CD4-positive, alpha-beta T cell treated with Interleukin-17A for 4 hours (primary cell): ENCODE measurements around the gene COLQ.
"Not testable (repeated sequence)": the region's sequence is repeated elsewhere in the genome, so short reads cannot be mapped to it uniquely, and the experiment has no call there.

Experiments
- DNase-seq: peaks from one replicate; pipeline ENCODE4 v3.0.0-alpha.2; 2020; ENCODE audit warnings: mixed read lengths

Gene COLQ

DNA sequence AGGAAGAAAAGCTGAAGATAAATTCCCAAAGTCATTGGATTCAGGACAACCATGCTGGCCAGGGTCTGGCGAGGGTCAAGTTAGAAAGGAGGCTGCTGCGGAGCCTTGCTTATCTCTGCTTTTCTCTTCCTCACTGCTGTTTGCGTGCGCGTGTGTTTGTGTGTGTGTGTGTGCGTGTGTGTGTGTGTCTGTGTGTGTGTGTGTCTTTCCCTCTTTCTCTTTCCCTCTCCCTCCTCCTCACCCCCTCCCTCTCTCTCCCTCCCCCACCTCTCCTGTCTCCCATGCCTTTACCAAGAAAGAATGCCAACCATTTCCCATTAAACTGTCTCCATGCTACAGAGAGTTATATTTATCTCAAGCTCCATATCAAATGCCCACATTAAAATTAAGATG lies at the start of gene COLQ:
Gene COLQ, minus strand, starts transcription at position 134 of the 393 bp plus-strand sequence. Its CDS starts 81 bp downstream, at position 53.
- no peak for DNase-seq

GRCh38 chr3:15563190-15563589 lies 41.7 kb upstream of the COLQ start:
- no peak for DNase-seq

- no peak for DNase-seq
Measured at GRCh38 chr3:15562560-15562959, 41.1 kb upstream of the COLQ start.

GRCh38 chr3:15558581-15558980 lies 37.1 kb upstream of the COLQ start:
- DNase-seq: no peak

GRCh38 chr3:15557511-15557946 lies 36.0 kb upstream of the COLQ start:
- peak; percentile 63 for DNase-seq

- DNase-seq: no peak
Measured at GRCh38 chr3:15556512-15556911, 35.0 kb upstream of the COLQ start.

GRCh38 chr3:15553749-15554148 lies 32.2 kb upstream of the COLQ start:
- DNase-seq: no peak

- no peak for DNase-seq
Measured at GRCh38 chr3:15551902-15552301, 30.4 kb upstream of the COLQ start.

GRCh38 chr3:15549846-15550245 lies 28.3 kb upstream of the COLQ start:
- DNase-seq: no peak

DNA sequence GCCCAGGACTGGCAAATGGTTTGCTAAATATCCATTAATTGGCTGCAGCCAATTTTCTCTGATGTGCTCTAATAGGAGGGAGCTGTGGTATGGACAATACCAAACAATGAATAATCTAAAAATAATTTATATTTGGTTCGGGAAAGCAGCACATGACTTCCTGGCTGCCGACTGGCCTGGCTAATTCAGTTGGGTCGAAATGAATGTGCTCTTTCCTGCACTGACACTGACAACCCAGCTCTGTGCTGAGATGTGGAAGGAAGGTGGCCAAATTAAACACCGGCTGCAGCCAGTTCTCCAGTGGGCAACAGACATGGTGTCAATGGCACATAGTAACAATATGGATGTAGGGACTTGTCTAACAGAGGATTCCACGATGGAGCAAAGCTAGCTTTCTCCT lies 21.1 kb upstream of the COLQ start:
- DNase-seq: no peak

DNA sequence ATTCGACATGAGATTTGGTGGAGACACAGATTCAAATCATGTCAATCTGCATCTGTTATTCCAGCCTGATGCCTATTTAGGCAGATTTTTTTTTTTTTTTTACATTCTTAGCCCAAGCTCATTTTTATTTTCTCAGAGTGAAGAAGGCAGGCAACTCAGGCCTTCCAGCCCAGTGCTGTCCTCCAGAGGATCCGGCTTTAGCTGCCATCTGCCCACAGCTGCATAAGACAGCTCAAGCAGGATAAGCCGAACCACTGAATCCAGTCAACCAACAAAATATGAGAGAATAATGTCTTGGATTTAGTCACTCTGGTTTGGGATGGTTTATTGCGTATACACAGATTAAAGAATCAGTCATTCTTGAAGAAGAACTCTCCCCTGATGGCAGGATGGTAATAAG lies 19.9 kb upstream of the COLQ start:
- no peak for DNase-seq

GRCh38 chr3:15539066-15539465 lies 17.6 kb upstream of the COLQ start:
- DNase-seq: no peak

- DNase-seq: no peak
Measured at GRCh38 chr3:15538345-15538744, 16.8 kb upstream of the COLQ start.

- no peak for DNase-seq
Measured at GRCh38 chr3:15536856-15537255, 15.3 kb upstream of the COLQ start.

DNA sequence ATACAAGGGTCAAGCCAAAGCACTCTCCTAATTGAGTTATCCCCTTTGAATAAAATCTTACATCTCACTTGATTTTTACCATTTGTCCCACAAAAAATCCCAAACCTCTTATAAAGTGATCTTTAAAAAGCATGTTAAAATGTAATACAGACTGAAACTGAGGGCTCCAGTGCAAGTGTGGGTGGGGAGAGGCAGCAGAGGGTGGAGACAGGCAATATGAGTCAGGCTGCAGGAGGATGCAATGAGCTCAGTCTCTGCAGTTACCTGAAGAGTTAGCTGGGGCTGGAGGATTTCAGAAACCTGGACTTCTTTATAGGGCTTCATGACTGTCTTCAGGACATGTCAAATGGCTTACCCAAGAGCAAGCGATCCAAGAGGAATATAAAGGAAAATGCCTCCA lies 14.2 kb upstream of the COLQ start:
- peak; percentile 55 for DNase-seq

DNA sequence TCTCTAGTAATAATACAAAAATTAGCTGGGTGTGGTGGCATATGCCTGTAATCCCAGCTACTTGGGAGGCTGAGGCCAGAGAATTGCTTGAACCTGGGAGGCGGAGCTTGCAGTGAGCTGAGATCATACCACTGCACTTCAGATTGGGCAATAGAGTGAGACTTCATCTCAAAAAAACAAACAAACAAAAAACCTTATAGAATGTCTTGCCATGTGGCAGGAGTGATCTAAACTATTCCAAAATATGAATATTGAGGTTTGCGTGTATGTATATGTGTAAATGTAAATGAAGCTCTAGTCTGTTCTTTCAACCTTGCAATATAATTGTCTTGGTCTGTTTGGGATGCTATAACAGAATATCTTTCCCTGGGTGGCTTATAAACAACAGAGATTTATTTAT lies 11.1 kb upstream of the COLQ start:
- not testable (repeated sequence) for DNase-seq

- no peak for DNase-seq
Measured at GRCh38 chr3:15531346-15531745, 9.8 kb upstream of the COLQ start.

DNA sequence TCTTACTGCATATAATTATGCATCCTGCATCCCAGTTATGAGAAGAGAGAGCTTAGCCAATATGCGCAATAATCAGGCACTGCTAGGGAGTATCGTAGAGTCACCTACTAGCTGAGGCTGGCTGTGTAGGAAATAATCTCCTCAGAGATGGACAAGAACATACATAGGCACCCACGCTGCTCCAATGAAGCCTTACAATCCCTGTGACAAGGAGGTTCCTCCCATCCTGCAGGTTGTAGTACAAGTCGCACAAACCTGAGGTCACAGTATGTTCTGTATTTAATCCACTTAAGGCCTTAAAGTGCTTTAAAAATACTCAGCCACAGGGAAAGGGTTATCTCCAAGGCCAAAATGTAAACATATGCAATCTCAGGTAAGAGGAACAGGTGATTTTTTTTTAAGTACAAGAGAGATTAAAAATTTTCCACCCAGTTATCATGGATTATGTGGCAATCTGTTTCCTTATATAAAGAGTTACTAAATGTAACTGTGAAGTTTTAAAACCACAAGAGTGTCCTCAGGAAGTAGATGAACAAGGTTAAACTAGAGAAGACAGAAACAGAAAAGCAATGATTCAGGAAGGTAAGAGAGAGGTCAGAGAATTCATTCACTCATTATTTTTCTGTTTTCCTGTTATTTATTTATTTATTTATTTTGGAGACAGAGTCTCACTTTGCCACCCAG lies 7.5 kb upstream of the COLQ start:
- no peak for DNase-seq

GRCh38 chr3:15527031-15527459 lies 5.5 kb upstream of the COLQ start:
- no peak for DNase-seq

GRCh38 chr3:15525790-15526189 lies 4.3 kb upstream of the COLQ start:
- DNase-seq: no peak

DNA sequence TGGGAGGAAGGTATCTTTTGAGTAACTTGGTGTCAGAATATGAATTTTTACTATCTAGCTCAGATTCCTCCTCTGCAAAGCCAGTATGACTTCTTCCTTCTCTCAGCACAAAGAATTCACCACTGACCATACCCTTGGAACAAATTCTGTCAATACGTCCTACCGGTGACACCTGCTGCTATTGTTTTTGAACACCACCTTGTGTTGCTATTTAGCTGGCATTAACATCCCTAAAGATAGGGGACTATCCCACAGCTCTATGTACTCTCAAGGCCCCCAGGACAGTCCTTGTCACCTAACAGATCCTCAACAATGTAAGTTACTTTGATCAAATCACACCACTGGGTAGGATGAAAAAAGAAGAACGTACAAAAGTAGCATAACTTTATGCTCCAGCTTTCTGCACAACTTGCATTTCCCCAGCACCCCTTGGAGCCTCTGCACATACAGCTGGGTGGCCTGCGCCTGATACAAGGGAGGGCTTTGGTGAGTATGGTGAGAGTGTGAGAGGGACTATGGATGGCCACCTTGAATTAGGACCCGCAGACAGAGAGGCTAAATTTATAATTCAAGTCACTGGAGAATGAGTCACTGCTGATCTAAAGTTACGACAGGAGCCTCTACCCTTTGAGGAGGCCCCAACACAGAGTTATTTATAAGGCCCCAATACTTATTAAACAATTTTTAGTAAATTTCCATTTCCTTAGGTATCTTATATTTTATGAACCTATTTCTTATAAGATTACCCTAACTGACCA lies 2.3 kb upstream of the COLQ start:
- DNase-seq: no peak

GRCh38 chr3:15522016-15522415 lies 510 bp upstream of the COLQ start:
- no peak for DNase-seq

DNA sequence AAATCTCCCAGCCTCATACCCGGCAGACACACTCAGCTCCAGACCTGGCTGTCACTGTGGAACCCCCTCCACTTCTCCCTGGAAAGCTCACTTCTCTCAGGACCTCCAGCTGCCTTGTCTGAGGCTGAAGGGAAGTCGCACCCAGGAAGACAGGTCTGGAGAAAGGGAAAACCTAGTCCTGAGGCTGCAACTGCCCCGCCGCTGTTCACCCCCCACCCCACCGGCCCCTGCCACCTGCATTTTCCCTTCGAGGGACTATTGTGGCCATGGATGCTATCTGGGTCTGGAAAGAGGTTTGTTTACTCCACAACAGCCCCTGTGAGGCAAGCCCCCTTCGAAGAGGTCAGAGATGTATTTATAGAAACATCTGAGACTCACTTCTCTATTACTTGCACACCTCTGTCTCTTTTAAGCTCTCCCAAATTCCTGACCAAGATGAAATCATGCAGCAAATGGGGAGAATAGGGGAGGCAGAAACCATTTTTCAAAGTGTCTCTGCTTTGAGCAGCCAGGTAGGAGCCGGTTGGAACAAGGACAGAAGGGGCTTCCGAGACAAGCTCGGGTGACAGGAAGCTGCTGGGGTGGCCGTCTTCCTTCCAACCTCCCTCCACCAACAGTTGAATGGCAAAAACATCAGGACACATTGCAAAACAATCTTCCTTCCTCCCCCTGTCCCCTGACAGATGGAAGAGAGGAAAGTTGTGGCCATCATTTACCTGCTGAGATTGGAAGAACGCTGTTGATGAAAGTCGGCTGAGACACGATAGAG lies 518 bp downstream of the COLQ start:
- DNase-seq: no peak

GRCh38 chr3:15520185-15520584 lies 1.3 kb downstream of the COLQ start:
- peak; percentile 3 for DNase-seq
